ENCODE data around the gene CDH24. TPM values are rescaled to one million over a fixed set of nuclear protein-coding genes. Genes with fewer than 3 reads are reported as not detected.

CDH24 gene
- total RNA-seq (2022; extraction: Qiagen RNA extraction): 2.8 to 5.2 TPM (median 4.7 TPM) in 5 replicates

GRCh38 chr14:23056956-23057756 is at the start of gene CDH24:
CDH24 (minus strand) TSS chr14:23057520; CDS start chr14:23055733, 1,787 bp downstream.

GRCh38 chr14:23104591-23105347 is 47.4 kb upstream of the CDH24 start, which contains the start of gene CIROP:
CIROP (minus strand) TSS chr14:23104989; CDS start chr14:23104920, 69 bp downstream.

GRCh38 chr14:23095196-23096108 is 38.1 kb upstream of the CDH24 start, which contains the start of gene C14orf119:
C14orf119 (plus strand) TSS chr14:23095505; CDS start chr14:23097659, 2,154 bp downstream.

GRCh38 chr14:23094666-23095195 is 37.4 kb upstream of the CDH24 start, which contains the start of gene ACIN1:
ACIN1 (minus strand) TSS chr14:23095136; CDS start chr14:23095112, 24 bp downstream.

GRCh38 chr14:23042162-23042965 is 15.0 kb downstream of the CDH24 start, which contains the start of gene PSMB11:
PSMB11 (plus strand) TSS chr14:23042212; CDS start chr14:23042226, 14 bp downstream.

GRCh38 chr14:23034498-23035302 is 22.6 kb downstream of the CDH24 start, which contains the start of gene PSMB5:
PSMB5 (minus strand) TSS chr14:23034900; CDS start chr14:23034881, 19 bp downstream.

GRCh38 chr14:23009939-23010726 is 47.2 kb downstream of the CDH24 start, which contains the start of gene C14orf93:
C14orf93 (minus strand) TSS chr14:23010143; CDS start chr14:22999023, 11,120 bp downstream.

Other genes with a start within 250 kb of the CDH24 start
- gene SLC7A7, start 242.1 kb downstream of the CDH24 start, total RNA-seq (2022; extraction: Qiagen RNA extraction): 18.9 to 28.4 TPM (median 21.2 TPM) in 5 replicates
- 135 to 217 TPM (median 193 TPM) in 5 replicates for gene MRPL52, start 227.6 kb downstream of the CDH24 start, total RNA-seq (2022; extraction: Qiagen RNA extraction)
- 0.33 to 1.1 TPM (median 0.76 TPM) in 5 replicates for gene MMP14, start 220.9 kb downstream of the CDH24 start, total RNA-seq (2022; extraction: Qiagen RNA extraction)
- gene LRP10, start 185.8 kb downstream of the CDH24 start, total RNA-seq (2022; extraction: Qiagen RNA extraction): 60.9 to 82.6 TPM (median 74.7 TPM) in 5 replicates
- gene REM2, start 174.3 kb downstream of the CDH24 start, total RNA-seq (2022; extraction: Qiagen RNA extraction): 0.35 to 0.52 TPM (median 0.45 TPM) in 5 replicates
- gene RBM23, start 138.4 kb downstream of the CDH24 start, total RNA-seq (2022; extraction: Qiagen RNA extraction): 57.8 to 62.3 TPM (median 60.4 TPM) in 5 replicates
- gene PRMT5, start 128.1 kb downstream of the CDH24 start, total RNA-seq (2022; extraction: Qiagen RNA extraction): 90.0 to 119 TPM (median 102 TPM) in 5 replicates
- 34.9 to 40.9 TPM (median 38.2 TPM) in 5 replicates for gene HAUS4, start 100.4 kb downstream of the CDH24 start, total RNA-seq (2022; extraction: Qiagen RNA extraction)
- gene AJUBA, start 75.0 kb downstream of the CDH24 start, total RNA-seq (2022; extraction: Qiagen RNA extraction): 31.8 to 41.3 TPM (median 36.1 TPM) in 5 replicates
- gene C14orf93, start 47.4 kb downstream of the CDH24 start, total RNA-seq (2022; extraction: Qiagen RNA extraction): 2.4 to 3.4 TPM (median 3.1 TPM) in 5 replicates
- 300 to 334 TPM (median 316 TPM) in 5 replicates for gene PSMB5, start 22.6 kb downstream of the CDH24 start, total RNA-seq (2022; extraction: Qiagen RNA extraction)
- gene PSMB11, start 15.3 kb downstream of the CDH24 start, total RNA-seq (2022; extraction: Qiagen RNA extraction): not detected in 5 replicates
- gene ACIN1, start 37.6 kb upstream of the CDH24 start, total RNA-seq (2022; extraction: Qiagen RNA extraction): 89.4 to 101 TPM (median 95.3 TPM) in 5 replicates
- gene C14orf119, start 38.0 kb upstream of the CDH24 start, total RNA-seq (2022; extraction: Qiagen RNA extraction): 85.6 to 107 TPM (median 97.5 TPM) in 5 replicates
- gene CIROP, start 47.5 kb upstream of the CDH24 start, total RNA-seq (2022; extraction: Qiagen RNA extraction): not detected in 5 replicates
- gene CEBPE, start 61.7 kb upstream of the CDH24 start, total RNA-seq (2022; extraction: Qiagen RNA extraction): not detected in 5 replicates
- gene SLC7A8, start 126.1 kb upstream of the CDH24 start, total RNA-seq (2022; extraction: Qiagen RNA extraction): 1.5 to 2.2 TPM (median 1.7 TPM) in 5 replicates
- gene RNF212B, start 180.4 kb upstream of the CDH24 start, total RNA-seq (2022; extraction: Qiagen RNA extraction): not detected in 5 replicates
- gene HOMEZ, start 228.6 kb upstream of the CDH24 start, total RNA-seq (2022; extraction: Qiagen RNA extraction): 6.6 to 10.9 TPM (median 7.9 TPM) in 5 replicates
- gene PPP1R3E, start 245.3 kb upstream of the CDH24 start, total RNA-seq (2022; extraction: Qiagen RNA extraction): 2.8 to 4.6 TPM (median 4.0 TPM) in 5 replicates
- 15.9 to 20.7 TPM (median 19.0 TPM) in 5 replicates for gene BCL2L2, start 249.3 kb upstream of the CDH24 start, total RNA-seq (2022; extraction: Qiagen RNA extraction)

Measured in A549 treated with Mapracorat at 1 μM for 4 hours (cell line).